CD8-positive, alpha-beta memory T cell (primary cell): Measurements from ENCODE around the gene STAG1. TPM values are rescaled to one million over a fixed set of nuclear protein-coding genes. Genes with fewer than 3 reads are reported as not detected.

Experiments used
- CTCF ChIA-PET: fragments of 350-600 bp; sonication (Branson Sonifier 250); formaldehyde crosslinking; loops from one replicate; lab custom pipeline; 2021; ENCODE audit warnings: antibody characterized with exemption; lab: Charles Lee
- POLR2A ChIA-PET: fragments of 350-600 bp; sonication (Branson Sonifier 250); formaldehyde crosslinking; loops from one replicate; lab custom pipeline; 2021; ENCODE audit warnings: antibody characterized with exemption; lab: Charles Lee
- DNase-seq, 5 donors: peaks; one replicate each; pipeline versions ENCODE4 v3.0.0 to v3.0.0-alpha.2; 2020 to 2022; ENCODE audit warnings: mixed read lengths in 1 of 5
- H3K27ac ChIP-seq: one replicate; pipeline ENCODE4 v1.7.0; 2013; ENCODE audit warnings: low read depth, mild to moderate bottlenecking, low read length, moderate library complexity
- H3K27me3 ChIP-seq: 2 replicates; pipeline ENCODE4 v1.7.0; 2013; ENCODE audit warnings: low read length, mild to moderate bottlenecking; ENCODE audit not compliant: insufficient read depth, poor library complexity, severe bottlenecking
- H3K36me3 ChIP-seq: 2 replicates; pipeline ENCODE4 v1.7.0; 2013; ENCODE audit warnings: mild to moderate bottlenecking, low read length, moderate library complexity; ENCODE audit not compliant: insufficient read depth
- H3K4me1 ChIP-seq: 2 replicates; pipeline ENCODE4 v1.7.0; 2013; ENCODE audit warnings: mild to moderate bottlenecking, low read length, moderate library complexity; ENCODE audit not compliant: insufficient read depth
- H3K4me3 ChIP-seq: 2 replicates; pipeline ENCODE4 v1.7.0; 2013; ENCODE audit warnings: mild to moderate bottlenecking, low read length
- H3K9me3 ChIP-seq: 2 replicates; pipeline ENCODE4 v1.7.0; 2013; ENCODE audit warnings: mild to moderate bottlenecking, low read length
- H3K27ac Mint-ChIP-seq, 8 donors: one replicate each; pipeline ENCODE4 v1.8.0; 2020 to 2021; ENCODE audit warnings: mixed read lengths in 8 of 8, mild to moderate bottlenecking in 6 of 8, inconsistent platforms in 3 of 8, moderate library complexity in 3 of 8
- H3K27me3 Mint-ChIP-seq, 2 donors: one replicate each; pipeline ENCODE4 v1.8.0; 2020 to 2021; ENCODE audit warnings: mixed read lengths in 2 of 2, mild to moderate bottlenecking in 1 of 2, moderate library complexity in 1 of 2
- H3K36me3 Mint-ChIP-seq, 3 donors: one replicate each; pipeline ENCODE4 v1.8.0; 2020 to 2021; ENCODE audit warnings: mixed read lengths in 3 of 3, inconsistent platforms in 1 of 3, mild to moderate bottlenecking in 1 of 3
- H3K4me1 Mint-ChIP-seq, 3 donors: one replicate each; pipeline ENCODE4 v1.8.0; 2020 to 2021; ENCODE audit warnings: mixed read lengths in 3 of 3, inconsistent platforms in 1 of 3, mild to moderate bottlenecking in 1 of 3
- H3K4me3 Mint-ChIP-seq, 7 donors: one replicate each; pipeline ENCODE4 v1.8.0; 2020 to 2021; ENCODE audit warnings: mixed read lengths in 7 of 7, mild to moderate bottlenecking in 6 of 7, moderate library complexity in 4 of 7, inconsistent platforms in 2 of 7
- H3K9me3 Mint-ChIP-seq, 5 donors: one replicate each; pipeline ENCODE4 v1.8.0; 2020 to 2022; ENCODE audit warnings: mixed read lengths in 5 of 5, mild to moderate bottlenecking in 3 of 5, moderate library complexity in 2 of 5, inconsistent platforms in 1 of 5
- polyA plus RNA-seq: library from polyadenylated mRNA; unstranded; fragments of 300-500 nt; fragmentation: Illumina TruSeq; gene quantifications from one replicate; pipeline ENCODE4 v1.2.3, GENCODE V29; 2021
- total RNA-seq, 2 experiments: library from RNA; stranded (reverse); gene quantifications; one replicate each; pipeline ENCODE4 v1.2.3, GENCODE V29; 2021

The STAG1 gene
- total and polyA plus RNA-seq, 3 experiments from 2014 or later: 19.0 to 61.4 (median 58.5) TPM

DNA sequence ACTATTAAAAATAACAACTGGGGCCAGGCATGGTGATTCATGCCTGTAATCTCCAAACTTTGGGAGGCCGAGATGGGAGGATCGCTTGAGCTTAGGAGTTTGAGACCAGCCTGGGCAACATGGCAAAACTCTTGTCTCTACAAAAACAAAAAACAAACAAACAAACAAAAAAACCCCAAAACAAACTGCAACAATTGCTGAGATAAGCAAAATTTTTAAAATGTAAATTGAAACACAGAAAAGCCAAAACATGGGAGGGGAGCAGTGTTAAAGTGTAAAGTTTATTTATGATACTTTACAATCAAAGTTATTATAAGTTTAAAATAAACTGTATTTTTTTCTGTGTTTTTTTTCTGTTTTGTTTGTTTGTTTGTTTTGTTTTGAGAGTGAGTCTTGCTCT lies 294.4 kb downstream of the STAG1 start:
- H3K27me3 Mint-ChIP-seq: no peaks in the 10 kb centered on the region
- POLR2A ChIA-PET: no interaction called here
- Histone ChIP-seq H3K36me3 (peaks cover 4% of the 10 kb centered on the region), H3K27me3 (no peaks in the 10 kb centered on the region), H3K4me3 (no peak overlapping the region), H3K9me3 (peaks cover 15% of the 10 kb centered on the region), H3K27ac (no peak overlapping the region), H3K4me1 (no peaks in the 10 kb centered on the region)
- no peak overlapping the region for H3K4me3 Mint-ChIP-seq
- H3K4me1 Mint-ChIP-seq: peaks cover 0 to 14% (median 6%) of the 10 kb centered on the region in 3 donors
- H3K36me3 Mint-ChIP-seq: peaks cover 50 to 75% (median 72%) of the 10 kb centered on the region in 3 donors
- CTCF ChIA-PET: no interaction called here
- DNase-seq: no peak
- H3K9me3 Mint-ChIP-seq: peaks cover 39 to 51% (median 43%) of the 10 kb centered on the region in 5 donors
- no peak overlapping the region for H3K27ac Mint-ChIP-seq

- H3K27me3 ChIP-seq: no peaks in the 10 kb centered on the region
- no peak for DNase-seq
- H3K36me3 ChIP-seq: peaks cover 4% of the 10 kb centered on the region
- Mint-ChIP-seq H3K27ac (peak overlapping the region in 1 of 8 donors; percentile 35), H3K9me3 (peaks cover 39 to 44% (median 43%) of the 10 kb centered on the region in 5 donors), H3K4me3 (no peak overlapping the region), H3K27me3 (no peaks in the 10 kb centered on the region), H3K36me3 (peaks cover 41 to 69% (median 60%) of the 10 kb centered on the region in 3 donors), H3K4me1 (peaks cover 0 to 9% (median 6%) of the 10 kb centered on the region in 3 donors)
- no peak overlapping the region for H3K27ac ChIP-seq
- ChIA-PET CTCF (interaction anchor here (1.0 kb wide), 1 partner anchor 558 kb away, joined by 3 read pairs; no protein-coding TSS in a partner anchor), POLR2A (no interaction called here)
- peaks cover 15% of the 10 kb centered on the region for H3K9me3 ChIP-seq
- H3K4me1 ChIP-seq: no peaks in the 10 kb centered on the region
- H3K4me3 ChIP-seq: no peak overlapping the region
These were observed 296.0 kb downstream of the STAG1 start for GRCh38 chr3:136456196-136456595.

DNA sequence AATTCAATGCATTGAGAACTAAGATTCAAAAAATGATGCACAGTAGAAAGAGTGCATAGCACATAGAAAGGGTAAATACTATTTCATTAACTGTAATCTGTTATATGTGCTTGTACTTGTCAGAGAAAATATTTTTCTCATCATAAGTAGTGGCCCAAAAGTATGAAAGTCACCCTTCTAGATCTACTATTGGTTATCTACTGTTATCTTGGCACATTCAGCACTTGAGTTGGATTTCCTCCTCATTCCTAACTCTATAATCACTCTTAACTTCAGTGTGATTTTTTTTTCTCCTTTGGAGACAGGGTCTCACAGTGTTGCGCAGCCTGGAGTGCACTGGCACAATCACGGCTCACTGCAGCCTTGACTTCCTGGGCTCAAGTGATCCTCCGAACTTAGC lies 307.6 kb downstream of the STAG1 start:
- no peaks in the 10 kb centered on the region for H3K9me3 ChIP-seq
- peaks cover 18 to 44% (median 19%) of the 10 kb centered on the region in 3 donors for H3K36me3 Mint-ChIP-seq
- no peaks in the 10 kb centered on the region for H3K27me3 Mint-ChIP-seq
- CTCF ChIA-PET: no interaction called here
- H3K4me1 ChIP-seq: no peaks in the 10 kb centered on the region
- no peak overlapping the region for H3K27ac ChIP-seq
- H3K27ac Mint-ChIP-seq: no peak overlapping the region
- H3K9me3 Mint-ChIP-seq: no peaks in the 10 kb centered on the region
- no peaks in the 10 kb centered on the region for H3K27me3 ChIP-seq
- POLR2A ChIA-PET: no interaction called here
- H3K4me3 ChIP-seq: no peak overlapping the region
- no peak overlapping the region for H3K4me3 Mint-ChIP-seq
- peaks cover 0 to 5% (median 0%) of the 10 kb centered on the region in 3 donors for H3K4me1 Mint-ChIP-seq
- DNase-seq: no peak
- peaks cover 9% of the 10 kb centered on the region for H3K36me3 ChIP-seq

- no peaks in the 10 kb centered on the region for H3K27me3 ChIP-seq
- Mint-ChIP-seq H3K4me3 (no peak overlapping the region), H3K9me3 (no peaks in the 10 kb centered on the region), H3K36me3 (peaks cover 12 to 33% (median 12%) of the 10 kb centered on the region in 3 donors), H3K27me3 (no peaks in the 10 kb centered on the region), H3K4me1 (peaks cover 0 to 5% (median 0%) of the 10 kb centered on the region in 3 donors), H3K27ac (no peak overlapping the region)
- H3K4me3 ChIP-seq: no peak overlapping the region
- no peaks in the 10 kb centered on the region for H3K9me3 ChIP-seq
- no peak overlapping the region for H3K27ac ChIP-seq
- POLR2A ChIA-PET: no interaction called here
- CTCF ChIA-PET: interaction anchor here (1.3 kb wide), 1 partner anchor 315 kb away, joined by 3 read pairs; the partner anchor contains the start of gene STAG1
- DNase-seq: no peak
- H3K36me3 ChIP-seq: peaks cover 6% of the 10 kb centered on the region
- H3K4me1 ChIP-seq: no peaks in the 10 kb centered on the region
These were observed 315.1 kb downstream of the STAG1 start for GRCh38 chr3:136437043-136437442.

DNA sequence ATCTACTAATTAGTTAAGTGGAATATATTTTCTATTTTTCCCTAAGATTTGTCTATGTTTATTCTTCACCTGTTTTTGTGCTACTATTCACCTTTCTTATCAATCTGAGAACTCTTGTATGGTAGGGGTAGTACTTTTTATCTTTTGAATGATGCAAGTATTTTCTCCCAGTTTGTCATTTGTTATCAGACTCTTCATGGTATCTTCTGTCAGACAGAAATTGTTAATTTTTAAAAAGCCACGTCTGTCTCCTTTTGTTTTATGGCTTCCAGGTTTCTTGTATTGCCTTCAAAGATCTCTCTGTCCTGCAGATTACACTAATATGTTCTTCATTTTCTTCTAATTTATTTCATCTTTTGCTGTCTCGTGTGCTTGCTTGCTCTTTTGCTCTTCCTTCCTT lies 317.7 kb downstream of the STAG1 start:
- H3K9me3 Mint-ChIP-seq: no peaks in the 10 kb centered on the region
- ChIA-PET CTCF (no interaction called here), POLR2A (no interaction called here)
- no peak for DNase-seq
- Histone ChIP-seq H3K36me3 (no peaks in the 10 kb centered on the region), H3K27me3 (no peaks in the 10 kb centered on the region), H3K9me3 (no peaks in the 10 kb centered on the region), H3K27ac (no peak overlapping the region), H3K4me1 (no peaks in the 10 kb centered on the region), H3K4me3 (no peak overlapping the region)
- H3K36me3 Mint-ChIP-seq: peaks cover 4 to 27% (median 17%) of the 10 kb centered on the region in 3 donors
- peak overlapping the region in 3 of 8 donors; percentile 13 to 62 (median 38) for H3K27ac Mint-ChIP-seq
- no peak overlapping the region for H3K4me3 Mint-ChIP-seq
- peaks cover 0 to 12% (median 0%) of the 10 kb centered on the region in 3 donors for H3K4me1 Mint-ChIP-seq
- no peaks in the 10 kb centered on the region for H3K27me3 Mint-ChIP-seq

- Histone ChIP-seq H3K27me3 (no peaks in the 10 kb centered on the region), H3K4me3 (no peak overlapping the region), H3K27ac (no peak overlapping the region), H3K4me1 (no peaks in the 10 kb centered on the region), H3K9me3 (no peaks in the 10 kb centered on the region), H3K36me3 (no peaks in the 10 kb centered on the region)
- DNase-seq: no peak
- no peaks in the 10 kb centered on the region for H3K9me3 Mint-ChIP-seq
- ChIA-PET POLR2A (no interaction called here), CTCF (no interaction called here)
- H3K36me3 Mint-ChIP-seq: peaks cover 4 to 38% (median 21%) of the 10 kb centered on the region in 3 donors
- H3K27ac Mint-ChIP-seq: peak overlapping the region in 1 of 8 donors; percentile 68
- H3K27me3 Mint-ChIP-seq: no peaks in the 10 kb centered on the region
- H3K4me3 Mint-ChIP-seq: peak overlapping the region in 1 of 7 donors; percentile 10
- peaks cover 0 to 18% (median 3%) of the 10 kb centered on the region in 3 donors for H3K4me1 Mint-ChIP-seq
These were observed 319.5 kb downstream of the STAG1 start for GRCh38 chr3:136432685-136433084.

- H3K27ac Mint-ChIP-seq: peak overlapping the region in 3 of 8 donors; percentile 9 to 19 (median 11)
- H3K4me1 Mint-ChIP-seq: peaks cover 0 to 15% (median 3%) of the 10 kb centered on the region in 3 donors
- H3K4me3 Mint-ChIP-seq: no peak overlapping the region
- ChIA-PET POLR2A (no interaction called here), CTCF (interaction anchor here (1.2 to 1.3 kb wide), 2 partner anchors 10 to 324 kb away, joined by 3 to 4 read pairs; no protein-coding TSS in a partner anchor)
- Histone ChIP-seq H3K4me3 (no peak overlapping the region), H3K36me3 (no peaks in the 10 kb centered on the region), H3K27me3 (no peaks in the 10 kb centered on the region), H3K9me3 (no peaks in the 10 kb centered on the region), H3K27ac (no peak overlapping the region), H3K4me1 (no peaks in the 10 kb centered on the region)
- no peaks in the 10 kb centered on the region for H3K27me3 Mint-ChIP-seq
- DNase-seq: no peak
- H3K36me3 Mint-ChIP-seq: peaks cover 4 to 47% (median 16%) of the 10 kb centered on the region in 3 donors
- no peaks in the 10 kb centered on the region for H3K9me3 Mint-ChIP-seq
These were observed 324.0 kb downstream of the STAG1 start for GRCh38 chr3:136428167-136428566.

- Histone ChIP-seq H3K36me3 (peaks cover 4% of the 10 kb centered on the region), H3K27ac (no peak overlapping the region), H3K27me3 (no peaks in the 10 kb centered on the region), H3K4me1 (no peaks in the 10 kb centered on the region), H3K4me3 (no peak overlapping the region), H3K9me3 (no peaks in the 10 kb centered on the region)
- Mint-ChIP-seq H3K27me3 (no peaks in the 10 kb centered on the region), H3K9me3 (no peaks in the 10 kb centered on the region), H3K36me3 (peaks cover 0 to 48% (median 20%) of the 10 kb centered on the region in 3 donors), H3K27ac (peak overlapping the region in 1 of 8 donors; percentile 60), H3K4me3 (no peak overlapping the region), H3K4me1 (peaks cover 0 to 15% (median 3%) of the 10 kb centered on the region in 3 donors)
- ChIA-PET CTCF (interaction anchor here (1.2 to 1.3 kb wide), 2 partner anchors 9 to 325 kb away, joined by 3 to 4 read pairs; no protein-coding TSS in a partner anchor), POLR2A (no interaction called here)
- DNase-seq: no peak
These were observed 324.9 kb downstream of the STAG1 start for GRCh38 chr3:136427236-136427635.
